ENCODE data around the gene HIPK2. TPM values are rescaled to one million over a fixed set of nuclear protein-coding genes. Genes with fewer than 3 reads are reported as not detected.

HIPK2 gene
- total RNA-seq, 1 donor from 2014 or later: 23.0 TPM

- Mint-ChIP-seq H3K4me1 (peaks cover 39% of the 10 kb centered on the region), H3K27ac (peak overlapping the region; percentile 50), H3K4me3 (no peak overlapping the region), H3K9me3 (peaks cover 3% of the 10 kb centered on the region), H3K27me3 (no peaks in the 10 kb centered on the region), H3K36me3 (ENCODE audit: low read depth) (peaks cover 7% of the 10 kb centered on the region)
- no peak for TF ChIP-seq CTCF (IDR thresholded peaks at IDR 0.05)
- ATAC-seq (ENCODE audit: low read depth) (peak; percentile 59), DNase-seq (no peak)
- intact Hi-C loops (cut with micrococcal nuclease): no loop called here
- CTCF ChIA-PET: no interaction called here
- POLR2A ChIA-PET: no interaction called here
Measured at GRCh38 chr7:139680676-139681462, 96.9 kb downstream of the HIPK2 start.

- H3K27ac Mint-ChIP-seq: peak overlapping the region; percentile 31
- intact Hi-C loops (cut with micrococcal nuclease): no loop called here
- H3K4me3 Mint-ChIP-seq: no peak overlapping the region
- no peaks in the 10 kb centered on the region for H3K27me3 Mint-ChIP-seq
- no peak for ATAC-seq (ENCODE audit: low read depth)
- ChIA-PET POLR2A (no interaction called here), CTCF (no interaction called here)
- TF ChIP-seq CTCF (IDR thresholded peaks at IDR 0.05): no peak
- DNase-seq: no peak
- peaks cover 4% of the 10 kb centered on the region for H3K36me3 Mint-ChIP-seq (ENCODE audit: low read depth)
- peaks cover 48% of the 10 kb centered on the region for H3K4me1 Mint-ChIP-seq
- no peaks in the 10 kb centered on the region for H3K9me3 Mint-ChIP-seq
Measured at GRCh38 chr7:139679731-139680594, 97.8 kb downstream of the HIPK2 start.

- POLR2A ChIA-PET: no interaction called here
Measured at GRCh38 chr7:139676390-139676789, 101.4 kb downstream of the HIPK2 start.

GRCh38 chr7:139675127-139676125 is 102.4 kb downstream of the HIPK2 start:
- Mint-ChIP-seq H3K27ac (peak overlapping the region; percentile 26), H3K4me3 (no peak overlapping the region), H3K9me3 (no peaks in the 10 kb centered on the region), H3K27me3 (no peaks in the 10 kb centered on the region), H3K4me1 (peaks cover 34% of the 10 kb centered on the region), H3K36me3 (ENCODE audit: low read depth) (peaks cover 4% of the 10 kb centered on the region)
- no peak for ATAC-seq (ENCODE audit: low read depth)
- ChIA-PET POLR2A (no interaction called here), CTCF (no interaction called here)
- TF ChIP-seq CTCF (IDR thresholded peaks at IDR 0.05): no peak
- intact Hi-C loops (cut with micrococcal nuclease): no loop called here
- DNase-seq: no peak

More at GRCh38 chr7:139676390-139676789, 101.4 kb downstream of the HIPK2 start:
- no peaks in the 10 kb centered on the region for H3K27me3 Mint-ChIP-seq
- TF ChIP-seq CTCF (IDR thresholded peaks at IDR 0.05): no peak
- intact Hi-C loops (cut with micrococcal nuclease): no loop called here
- H3K9me3 Mint-ChIP-seq: no peaks in the 10 kb centered on the region
- DNase-seq: no peak
- no peak for ATAC-seq (ENCODE audit: low read depth)
- peaks cover 41% of the 10 kb centered on the region for H3K4me1 Mint-ChIP-seq
- H3K36me3 Mint-ChIP-seq (ENCODE audit: low read depth): peaks cover 4% of the 10 kb centered on the region
- H3K4me3 Mint-ChIP-seq: no peak overlapping the region
- CTCF ChIA-PET: no interaction called here
- no peak overlapping the region for H3K27ac Mint-ChIP-seq

Data from activated B cell treated with CpG ODN at 0.5 μM for 24 hours (primary cell).